ENCODE data around the gene LAPTM5. TPM values are rescaled to one million over a fixed set of nuclear protein-coding genes. Genes with fewer than 3 reads are reported as not detected.
A peak's percentile ranks its signal among the peaks of the same experiment; 100 is the strongest.

LAPTM5 gene
- polyA plus RNA-seq, 3 donors = 1,019 to 1,669 (median 1,153) TPM

DNA sequence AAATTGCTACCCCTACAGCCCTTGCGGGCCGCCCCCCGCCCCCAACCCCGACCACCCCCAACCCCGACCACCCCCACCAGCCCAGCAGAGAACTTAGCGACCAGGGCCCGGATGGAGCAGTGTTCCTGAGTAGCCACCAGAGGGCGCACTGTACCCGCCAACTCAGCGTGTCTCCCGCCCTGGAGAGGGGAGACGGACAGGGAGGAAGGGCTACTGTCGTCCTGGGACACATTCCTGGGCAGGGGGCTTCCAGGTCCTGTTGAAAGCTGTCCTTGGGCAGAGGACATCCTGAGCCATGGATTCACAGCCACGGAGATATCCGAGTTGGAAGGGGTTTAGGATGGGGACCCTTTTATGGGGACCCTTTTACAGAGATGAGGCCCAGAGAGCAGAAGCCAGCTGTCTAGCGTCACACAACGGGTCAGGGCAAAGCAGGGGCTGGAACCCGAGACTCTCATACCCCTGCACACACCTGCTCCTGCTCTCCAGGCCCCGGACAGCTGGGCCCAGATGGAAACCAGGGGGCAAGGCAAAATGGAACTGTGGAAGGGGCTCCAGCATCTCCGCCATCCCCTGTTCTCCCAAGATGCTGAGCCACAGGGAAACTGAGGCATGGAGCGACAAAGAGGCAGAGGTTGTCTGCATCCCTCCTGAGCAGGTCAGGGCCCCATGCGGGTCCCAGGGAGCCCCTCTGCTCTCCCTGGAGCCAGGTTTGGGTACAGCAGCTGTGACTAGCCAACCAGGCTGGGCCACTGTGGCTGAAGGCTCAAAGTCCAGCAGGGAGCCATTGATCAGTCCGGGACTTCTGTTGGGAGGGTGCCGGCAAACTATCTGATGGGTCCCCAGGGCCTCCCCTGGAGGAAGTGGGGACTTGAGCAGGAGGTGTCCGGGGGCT, 25.0 kb upstream of the LAPTM5 start:
- H3K27ac Mint-ChIP-seq = peak overlapping the region; percentile 83 to 93 (median 92)
- Histone ChIP-seq H3K4me3 (replicated peaks in 1 of 3; ENCODE audit: low read depth in 2 of 3, low read length in 3 of 3) (peak overlapping the region in 1 of 3 experiments; percentile 66), H3K27me3 (ENCODE audit: control insufficient read depth in 2 of 2, insufficient read depth in 2 of 2, low read length in 2 of 2) (peaks cover 0 to 8% of the 10 kb centered on the region in 2 donors), H3K79me2 (ENCODE audit: insufficient read depth, low read length) (peaks cover 5% of the 10 kb centered on the region), H2AFZ (ENCODE audit: insufficient read depth, low read depth, low read length, poor library complexity, severe bottlenecking) (peak overlapping the region; percentile 66), H3K9me3 (replicated peaks in 1 of 2; ENCODE audit: control insufficient read depth in 1 of 2, insufficient read depth in 1 of 2, low read length in 2 of 2) (no peaks in the 10 kb centered on the region), H3K4me1 (ENCODE audit: control insufficient read depth in 1 of 2, insufficient read depth in 2 of 2, low read length in 2 of 2) (peaks cover 53 to 69% of the 10 kb centered on the region in 2 donors), H3K4me2 (replicated peaks; ENCODE audit: extremely low read depth, low read length, poor library complexity, severe bottlenecking) (peak overlapping the region; percentile 74), H3K36me3 (replicated peaks in 1 of 2; ENCODE audit: control insufficient read depth in 1 of 2, insufficient read depth in 2 of 2, low read length in 2 of 2) (no peaks in the 10 kb centered on the region), H3K9ac (ENCODE audit: insufficient read depth, low read length, poor library complexity, severe bottlenecking) (no peak overlapping the region), H3K27ac (ENCODE audit: low read depth in 1 of 2, low read length in 2 of 2) (peak overlapping the region; percentile 37 to 74), H4K20me1 (ENCODE audit: insufficient read depth, low read length) (peaks cover 16% of the 10 kb centered on the region)
- H3K4me3 Mint-ChIP-seq = peak overlapping the region; percentile 45 to 67
- peaks cover 5 to 13% (median 9%) of the 10 kb centered on the region in 3 donors for H3K27me3 Mint-ChIP-seq (ENCODE audit: low read depth in 3 of 3)
- intact Hi-C loops (cut with micrococcal nuclease) = loop anchor here (2.0 to 5.0 kb wide), 4 partner anchors 35 to 145 kb away; no protein-coding TSS in a partner anchor
- peaks cover 0 to 4% (median 0%) of the 10 kb centered on the region in 7 donors for H3K9me3 Mint-ChIP-seq
- H3K4me1 Mint-ChIP-seq = peaks cover 67% of the 10 kb centered on the region
- TF ChIP-seq, protein P1, sequence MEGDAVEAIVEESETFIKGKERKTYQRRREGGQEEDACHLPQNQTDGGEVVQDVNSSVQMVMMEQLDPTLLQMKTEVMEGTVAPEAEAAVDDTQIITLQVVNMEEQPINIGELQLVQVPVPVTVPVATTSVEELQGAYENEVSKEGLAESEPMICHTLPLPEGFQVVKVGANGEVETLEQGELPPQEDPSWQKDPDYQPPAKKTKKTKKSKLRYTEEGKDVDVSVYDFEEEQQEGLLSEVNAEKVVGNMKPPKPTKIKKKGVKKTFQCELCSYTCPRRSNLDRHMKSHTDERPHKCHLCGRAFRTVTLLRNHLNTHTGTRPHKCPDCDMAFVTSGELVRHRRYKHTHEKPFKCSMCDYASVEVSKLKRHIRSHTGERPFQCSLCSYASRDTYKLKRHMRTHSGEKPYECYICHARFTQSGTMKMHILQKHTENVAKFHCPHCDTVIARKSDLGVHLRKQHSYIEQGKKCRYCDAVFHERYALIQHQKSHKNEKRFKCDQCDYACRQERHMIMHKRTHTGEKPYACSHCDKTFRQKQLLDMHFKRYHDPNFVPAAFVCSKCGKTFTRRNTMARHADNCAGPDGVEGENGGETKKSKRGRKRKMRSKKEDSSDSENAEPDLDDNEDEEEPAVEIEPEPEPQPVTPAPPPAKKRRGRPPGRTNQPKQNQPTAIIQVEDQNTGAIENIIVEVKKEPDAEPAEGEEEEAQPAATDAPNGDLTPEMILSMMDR (IDR thresholded peaks at IDR 0.05) = peak; percentile 79
- peak; percentile 62 to 78 (median 73) for DNase-seq
- no peaks in the 10 kb centered on the region for H3K36me3 Mint-ChIP-seq
- 18% methylated on average over 13 of the region's 25 CpGs for WGBS (ENCODE audit: insufficient coverage)

DNA sequence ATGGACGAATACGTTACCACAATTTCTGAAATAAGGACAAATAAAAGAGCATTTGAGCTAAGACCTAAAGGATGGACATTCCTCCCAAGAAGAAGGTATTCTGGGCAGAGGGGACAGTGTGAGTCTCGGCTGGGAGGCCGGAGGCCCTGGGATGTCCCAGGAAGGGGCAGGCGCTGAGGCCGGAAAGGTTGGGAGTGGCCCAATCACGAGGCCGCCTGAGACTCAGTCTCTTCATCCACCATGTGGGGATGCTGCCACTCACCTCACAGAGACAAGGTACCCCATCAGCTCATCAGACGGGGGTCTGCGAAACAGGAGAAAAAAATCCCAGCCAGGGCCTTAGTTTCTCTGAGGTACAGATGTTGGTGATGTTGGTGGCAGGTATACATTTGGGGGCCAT, 24.3 kb upstream of the LAPTM5 start:
- TF ChIP-seq, protein P1 (IDR thresholded peaks at IDR 0.05) = no peak
- Histone ChIP-seq H3K79me2 (ENCODE audit: insufficient read depth, low read length) (peaks cover 5% of the 10 kb centered on the region), H3K4me2 (replicated peaks; ENCODE audit: extremely low read depth, low read length, poor library complexity, severe bottlenecking) (no peak overlapping the region), H3K9ac (ENCODE audit: insufficient read depth, low read length, poor library complexity, severe bottlenecking) (no peak overlapping the region), H3K4me1 (ENCODE audit: control insufficient read depth in 1 of 2, insufficient read depth in 2 of 2, low read length in 2 of 2) (peaks cover 53 to 69% of the 10 kb centered on the region in 2 donors), H3K4me3 (replicated peaks in 1 of 3; ENCODE audit: low read depth in 2 of 3, low read length in 3 of 3) (no peak overlapping the region), H3K27me3 (ENCODE audit: control insufficient read depth in 2 of 2, insufficient read depth in 2 of 2, low read length in 2 of 2) (peaks cover 0 to 8% of the 10 kb centered on the region in 2 donors), H2AFZ (ENCODE audit: insufficient read depth, low read depth, low read length, poor library complexity, severe bottlenecking) (no peak overlapping the region), H4K20me1 (ENCODE audit: insufficient read depth, low read length) (peaks cover 16% of the 10 kb centered on the region), H3K27ac (ENCODE audit: low read depth in 1 of 2, low read length in 2 of 2) (no peak overlapping the region), H3K36me3 (replicated peaks in 1 of 2; ENCODE audit: control insufficient read depth in 1 of 2, insufficient read depth in 2 of 2, low read length in 2 of 2) (no peaks in the 10 kb centered on the region), H3K9me3 (replicated peaks in 1 of 2; ENCODE audit: control insufficient read depth in 1 of 2, insufficient read depth in 1 of 2, low read length in 2 of 2) (no peaks in the 10 kb centered on the region)
- H3K27ac Mint-ChIP-seq = no peak overlapping the region
- WGBS (ENCODE audit: insufficient coverage) = 77% methylated on average over 6 of the region's 10 CpGs
- intact Hi-C loops (cut with micrococcal nuclease) = loop anchor here (2.0 to 5.0 kb wide), 4 partner anchors 35 to 145 kb away; no protein-coding TSS in a partner anchor
- no peak overlapping the region for H3K4me3 Mint-ChIP-seq
- DNase-seq = no peak
- H3K27me3 Mint-ChIP-seq (ENCODE audit: low read depth in 3 of 3) = peaks cover 4 to 10% (median 9%) of the 10 kb centered on the region in 3 donors
- H3K9me3 Mint-ChIP-seq = peaks cover 0 to 4% (median 0%) of the 10 kb centered on the region in 7 donors
- peaks cover 67% of the 10 kb centered on the region for H3K4me1 Mint-ChIP-seq
- H3K36me3 Mint-ChIP-seq = no peaks in the 10 kb centered on the region
